ENCODE data around the gene PLCL1.

DNA sequence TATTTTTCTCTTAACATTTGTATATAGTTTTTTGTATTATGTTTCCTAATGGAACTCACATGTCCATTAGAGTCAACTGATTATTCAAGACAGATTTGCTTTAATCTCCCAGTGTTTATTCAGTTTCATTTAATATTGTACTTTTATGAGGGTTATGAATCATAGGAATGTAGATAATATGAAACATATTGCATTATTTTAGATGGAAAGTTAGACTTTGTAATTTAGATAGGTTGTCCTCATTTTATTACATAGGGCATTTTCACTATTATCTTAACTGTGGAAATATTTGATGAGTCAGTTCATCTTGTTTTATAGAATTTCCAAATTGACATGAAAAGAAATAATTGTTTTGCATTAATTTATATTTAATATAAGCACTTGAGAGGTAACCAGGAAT, 240.8 kb downstream of the PLCL1 start:
- no peak for TF ChIP-seq CTCF (IDR thresholded peaks at IDR 0.05 in 2 of 3, conservative IDR thresholded peaks at IDR 0.05 in 1 of 3; ENCODE audit: borderline replicate concordance in 1 of 3, insufficient read depth in 1 of 3, low read depth in 2 of 3, low read length in 2 of 3)
- no peak for TF ChIP-seq EZH2 (IDR thresholded peaks at IDR 0.05)
- TF ChIP-seq JUND (IDR thresholded peaks at IDR 0.05): no peak
- TF ChIP-seq SIN3A (IDR thresholded peaks at IDR 0.05; ENCODE audit: low read depth): no peak
- TF ChIP-seq TCF7L2 (IDR thresholded peaks at IDR 0.05; ENCODE audit: borderline replicate concordance, extremely low read depth, insufficient read depth, insufficient read length): no peak
- TF ChIP-seq POLR2A (IDR thresholded peaks at IDR 0.05; ENCODE audit: borderline replicate concordance, extremely low read depth, insufficient read depth, insufficient read length): no peak
- TF ChIP-seq RAD21 (IDR thresholded peaks at IDR 0.05; ENCODE audit: low read depth): no peak
- TF ChIP-seq REST (IDR thresholded peaks at IDR 0.05; ENCODE audit: low read depth): no peak
- TF ChIP-seq, protein P1, sequence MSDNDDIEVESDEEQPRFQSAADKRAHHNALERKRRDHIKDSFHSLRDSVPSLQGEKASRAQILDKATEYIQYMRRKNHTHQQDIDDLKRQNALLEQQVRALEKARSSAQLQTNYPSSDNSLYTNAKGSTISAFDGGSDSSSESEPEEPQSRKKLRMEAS (IDR thresholded peaks at IDR 0.05): no peak
- TF ChIP-seq, protein P2, sequence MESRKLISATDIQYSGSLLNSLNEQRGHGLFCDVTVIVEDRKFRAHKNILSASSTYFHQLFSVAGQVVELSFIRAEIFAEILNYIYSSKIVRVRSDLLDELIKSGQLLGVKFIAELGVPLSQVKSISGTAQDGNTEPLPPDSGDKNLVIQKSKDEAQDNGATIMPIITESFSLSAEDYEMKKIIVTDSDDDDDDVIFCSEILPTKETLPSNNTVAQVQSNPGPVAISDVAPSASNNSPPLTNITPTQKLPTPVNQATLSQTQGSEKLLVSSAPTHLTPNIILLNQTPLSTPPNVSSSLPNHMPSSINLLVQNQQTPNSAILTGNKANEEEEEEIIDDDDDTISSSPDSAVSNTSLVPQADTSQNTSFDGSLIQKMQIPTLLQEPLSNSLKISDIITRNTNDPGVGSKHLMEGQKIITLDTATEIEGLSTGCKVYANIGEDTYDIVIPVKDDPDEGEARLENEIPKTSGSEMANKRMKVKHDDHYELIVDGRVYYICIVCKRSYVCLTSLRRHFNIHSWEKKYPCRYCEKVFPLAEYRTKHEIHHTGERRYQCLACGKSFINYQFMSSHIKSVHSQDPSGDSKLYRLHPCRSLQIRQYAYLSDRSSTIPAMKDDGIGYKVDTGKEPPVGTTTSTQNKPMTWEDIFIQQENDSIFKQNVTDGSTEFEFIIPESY (IDR thresholded peaks at IDR 0.05; ENCODE audit: extremely low read depth, insufficient replicate concordance, low read length): no peak

Measured in HCT116 (cell line).